Uterus (tissue), 4 donors: ENCODE data around the gene SAMD9. TPM values are rescaled to one million over a fixed set of nuclear protein-coding genes. Genes with fewer than 3 reads are reported as not detected.
A peak's percentile ranks its signal among the peaks of the same experiment; 100 is the strongest.

Source experiments
- DNase-seq, 2 donors: peaks; one replicate each; pipeline ENCODE4 v3.0.0-alpha.2; 2019 to 2020
- H3K27ac ChIP-seq, 2 donors: fragments of 200-600 bp; sonication (generic); 1 replicate in 1 of 2; 2 replicates in 1 of 2; pipeline ENCODE4 v1.5.1; 2016 to 2018
- H3K27me3 ChIP-seq, 2 donors: fragments of 200-600 bp; sonication (generic); one replicate each; pipeline ENCODE4 v1.5.1; 2018 to 2019; ENCODE audit warnings: control low read depth in 1 of 2
- H3K36me3 ChIP-seq, 2 donors: fragments of 200-600 bp; sonication (generic); one replicate each; pipeline ENCODE4 v1.5.1; 2019; ENCODE audit warnings: control low read depth in 1 of 2
- H3K4me1 ChIP-seq, 2 donors: fragments of 200-600 bp; sonication (generic); one replicate each; pipeline ENCODE4 v1.5.1; 2018 to 2019; ENCODE audit warnings: control low read depth in 1 of 2
- H3K4me3 ChIP-seq, 2 donors: fragments of 200-600 bp; sonication (generic); 1 replicate in 1 of 2; 2 replicates in 1 of 2; pipeline ENCODE4 v1.5.1; 2018 to 2019; ENCODE audit warnings: mild to moderate bottlenecking in 1 of 2
- H3K9me3 ChIP-seq, 2 donors: fragments of 200-600 bp; sonication (generic); one replicate each; pipeline ENCODE4 v1.5.1; 2019; ENCODE audit warnings: control low read depth in 1 of 2
- POLR2A ChIP-seq, 2 donors: fragments of 450-650 bp; IDR thresholded peaks; one replicate each; pipeline ENCODE4 v1.6.1; 2016; ENCODE audit warnings: antibody characterized with exemption in 2 of 2, mild to moderate bottlenecking in 1 of 2, moderate library complexity in 1 of 2
- intact Hi-C: fragments of 100-400 bp; cut with DNase I; formaldehyde crosslinking; loops from one replicate; pipeline ENCODE4 v1.15.1; 2023; ENCODE audit warnings: low total_unique reads
- total RNA-seq, 4 donors: library from RNA; depleted of rRNA in 3 of 4; stranded (reverse); fragments of >200 nt in 3 of 4; gene quantifications; one replicate each; pipeline versions ENCODE4 v1.1.0 to v1.2.4, GENCODE V29; 2014 to 2023
- TF ChIP-seq, protein P1 (sequence below), 4 experiments: fragments of 200-600 bp in 2 of 4; fragments of 450-650 bp in 2 of 4; sonication (generic) in 2 of 4; IDR thresholded peaks; one replicate each; pipeline ENCODE4 v1.5.1; 2016 to 2019; ENCODE audit warnings: antibody characterized with exemption in 4 of 4, mild to moderate bottlenecking in 2 of 4, moderate library complexity in 1 of 4
- donor health status: DM: yes; HTN: yes; CAD: no.

SAMD9 gene
- total RNA-seq, 4 donors from 2014 or later = 11.6 to 26.5 (median 14.2) TPM

GRCh38 chr7:93120592-93121549, 3.1 kb upstream of the SAMD9 start:
- H3K36me3 ChIP-seq = no peaks in the 10 kb centered on the region
- H3K4me1 ChIP-seq = no peaks in the 10 kb centered on the region
- intact Hi-C loops = no loop called here
- no peaks in the 10 kb centered on the region for H3K27me3 ChIP-seq
- H3K27ac ChIP-seq = no peak overlapping the region
- H3K9me3 ChIP-seq = no peaks in the 10 kb centered on the region
- no peak for DNase-seq
- H3K4me3 ChIP-seq = no peak overlapping the region
- no peak for TF ChIP-seq POLR2A (IDR thresholded peaks at IDR 0.05)
- TF ChIP-seq, protein P1, sequence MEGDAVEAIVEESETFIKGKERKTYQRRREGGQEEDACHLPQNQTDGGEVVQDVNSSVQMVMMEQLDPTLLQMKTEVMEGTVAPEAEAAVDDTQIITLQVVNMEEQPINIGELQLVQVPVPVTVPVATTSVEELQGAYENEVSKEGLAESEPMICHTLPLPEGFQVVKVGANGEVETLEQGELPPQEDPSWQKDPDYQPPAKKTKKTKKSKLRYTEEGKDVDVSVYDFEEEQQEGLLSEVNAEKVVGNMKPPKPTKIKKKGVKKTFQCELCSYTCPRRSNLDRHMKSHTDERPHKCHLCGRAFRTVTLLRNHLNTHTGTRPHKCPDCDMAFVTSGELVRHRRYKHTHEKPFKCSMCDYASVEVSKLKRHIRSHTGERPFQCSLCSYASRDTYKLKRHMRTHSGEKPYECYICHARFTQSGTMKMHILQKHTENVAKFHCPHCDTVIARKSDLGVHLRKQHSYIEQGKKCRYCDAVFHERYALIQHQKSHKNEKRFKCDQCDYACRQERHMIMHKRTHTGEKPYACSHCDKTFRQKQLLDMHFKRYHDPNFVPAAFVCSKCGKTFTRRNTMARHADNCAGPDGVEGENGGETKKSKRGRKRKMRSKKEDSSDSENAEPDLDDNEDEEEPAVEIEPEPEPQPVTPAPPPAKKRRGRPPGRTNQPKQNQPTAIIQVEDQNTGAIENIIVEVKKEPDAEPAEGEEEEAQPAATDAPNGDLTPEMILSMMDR (IDR thresholded peaks at IDR 0.05) = no peak

DNA sequence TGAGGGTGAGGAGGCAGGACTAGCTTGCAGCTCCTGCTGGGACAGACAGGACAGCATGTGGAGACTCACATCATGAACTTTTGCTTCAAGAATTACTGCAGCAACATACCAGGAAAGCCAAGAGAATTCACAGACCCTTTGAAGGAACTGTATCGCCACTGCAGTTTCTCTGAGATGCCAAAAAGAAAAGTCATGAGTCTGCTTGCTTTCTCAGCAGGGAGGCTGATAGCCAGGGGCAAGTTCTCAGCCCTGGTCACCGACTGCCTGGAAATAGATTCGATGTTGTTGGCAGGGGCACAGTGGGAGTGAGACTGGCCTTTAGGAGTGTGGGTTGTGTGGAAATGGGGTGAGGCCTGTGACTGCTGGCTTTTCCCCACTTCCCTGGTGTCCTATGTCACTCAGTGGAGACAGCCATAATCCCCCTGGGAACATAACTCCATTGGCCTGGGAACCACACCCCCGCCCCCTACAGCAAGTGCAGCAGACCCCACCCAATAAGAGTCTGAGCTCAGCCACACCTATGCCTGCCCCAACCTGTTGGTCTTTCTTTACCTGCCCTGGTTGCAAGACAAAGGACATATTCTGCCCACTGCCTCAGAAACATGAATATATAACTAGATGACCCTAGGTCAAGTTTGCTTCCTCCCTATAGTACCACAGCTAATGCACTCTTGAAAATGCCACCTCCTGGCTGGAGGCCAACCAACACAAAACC, 1.6 kb upstream of the SAMD9 start:
- H3K4me3 ChIP-seq = no peak overlapping the region
- DNase-seq = no peak
- no peaks in the 10 kb centered on the region for H3K9me3 ChIP-seq
- H3K36me3 ChIP-seq = no peaks in the 10 kb centered on the region
- H3K4me1 ChIP-seq = no peaks in the 10 kb centered on the region
- no peaks in the 10 kb centered on the region for H3K27me3 ChIP-seq
- H3K27ac ChIP-seq = peak overlapping the region; percentile 73 to 90
- intact Hi-C loops = no loop called here
- TF ChIP-seq POLR2A (IDR thresholded peaks at IDR 0.05) = no peak
- TF ChIP-seq, protein P1 (IDR thresholded peaks at IDR 0.05) = no peak

DNA sequence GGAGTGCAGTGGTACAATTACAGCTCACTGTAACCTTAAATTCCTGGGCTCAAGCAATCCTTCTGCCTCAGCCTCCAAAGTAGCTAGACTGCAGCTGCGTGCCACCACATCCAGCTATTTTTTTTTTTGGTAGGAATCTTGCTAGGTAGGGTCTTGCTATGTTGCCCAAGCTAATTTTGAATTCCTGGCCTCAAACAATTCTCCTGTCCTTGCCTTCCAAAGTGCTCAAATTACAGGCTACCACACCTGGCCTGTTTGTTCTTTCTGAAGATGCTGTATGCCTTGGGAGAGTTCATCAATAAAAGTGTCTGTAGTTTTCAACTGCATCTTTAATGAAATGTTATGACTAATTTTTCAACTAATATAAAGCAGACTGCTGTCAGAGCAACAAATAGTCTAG, 452 bp downstream of the SAMD9 start:
- no peak for DNase-seq
- Histone ChIP-seq H3K9me3 (peaks cover 0 to 3% of the 10 kb centered on the region in 2 donors), H3K4me1 (no peaks in the 10 kb centered on the region), H3K4me3 (peak overlapping the region; percentile 35 to 51), H3K27me3 (no peaks in the 10 kb centered on the region), H3K27ac (peak overlapping the region; percentile 73 to 90), H3K36me3 (no peaks in the 10 kb centered on the region)
- intact Hi-C loops = no loop called here
- no peak for TF ChIP-seq POLR2A (IDR thresholded peaks at IDR 0.05)
- TF ChIP-seq, protein P1 (IDR thresholded peaks at IDR 0.05) = no peak

DNA sequence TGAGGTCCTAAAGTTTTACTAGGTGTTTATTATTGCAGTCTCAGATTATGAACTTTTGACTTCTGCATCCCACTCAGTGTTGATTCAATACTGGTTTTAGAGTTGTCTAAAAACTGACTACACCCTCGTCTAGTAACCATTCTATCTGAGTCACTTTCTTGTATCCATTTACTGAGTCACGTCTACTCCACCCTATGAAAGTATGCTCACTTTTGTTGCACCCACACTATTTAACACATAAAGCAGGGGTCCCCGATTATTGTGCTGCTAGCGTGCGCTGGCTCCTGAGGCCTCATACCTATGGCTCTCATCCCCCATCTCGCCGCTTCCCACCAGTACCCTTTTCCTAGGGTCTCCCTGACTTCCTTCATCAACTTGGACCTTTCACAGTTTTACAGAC, 2.0 kb downstream of the SAMD9 start:
- Histone ChIP-seq H3K9me3 (peaks cover 0 to 12% of the 10 kb centered on the region in 2 donors), H3K27ac (no peak overlapping the region), H3K4me3 (no peak overlapping the region), H3K27me3 (no peaks in the 10 kb centered on the region), H3K4me1 (no peaks in the 10 kb centered on the region), H3K36me3 (no peaks in the 10 kb centered on the region)
- TF ChIP-seq, protein P1 (IDR thresholded peaks at IDR 0.05) = no peak
- TF ChIP-seq POLR2A (IDR thresholded peaks at IDR 0.05) = no peak
- intact Hi-C loops = no loop called here
- DNase-seq = no peak

DNA sequence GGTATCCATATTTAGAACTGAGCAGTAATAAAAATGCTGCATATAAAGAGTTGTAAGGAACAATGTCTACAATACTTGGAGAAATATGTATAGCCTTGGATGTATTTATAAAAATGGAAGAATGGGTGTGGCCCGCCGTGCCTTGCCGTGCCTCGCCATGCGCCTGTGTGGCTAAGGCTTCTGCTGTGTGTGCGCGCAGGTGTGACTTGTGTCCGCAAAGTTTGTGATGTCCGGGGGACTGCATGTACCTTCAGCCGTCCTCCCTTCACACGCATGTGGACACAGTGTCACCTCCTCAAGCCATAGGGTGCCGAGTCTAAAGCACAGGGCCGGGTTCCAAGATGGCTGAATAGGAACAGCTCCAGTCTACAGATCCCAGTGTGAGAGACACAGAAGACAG, 9.8 kb downstream of the SAMD9 start:
- Histone ChIP-seq H3K9me3 (peaks cover 0 to 73% of the 10 kb centered on the region in 2 donors), H3K36me3 (peaks cover 0 to 3% of the 10 kb centered on the region in 2 donors), H3K4me1 (no peaks in the 10 kb centered on the region), H3K4me3 (no peak overlapping the region), H3K27me3 (no peaks in the 10 kb centered on the region), H3K27ac (no peak overlapping the region)
- DNase-seq = no peak
- TF ChIP-seq, protein P1 (IDR thresholded peaks at IDR 0.05) = no peak
- TF ChIP-seq POLR2A (IDR thresholded peaks at IDR 0.05) = no peak
- intact Hi-C loops = no loop called here
